ENCODE data around the gene HOXA4.

HOXA4 gene

DNA sequence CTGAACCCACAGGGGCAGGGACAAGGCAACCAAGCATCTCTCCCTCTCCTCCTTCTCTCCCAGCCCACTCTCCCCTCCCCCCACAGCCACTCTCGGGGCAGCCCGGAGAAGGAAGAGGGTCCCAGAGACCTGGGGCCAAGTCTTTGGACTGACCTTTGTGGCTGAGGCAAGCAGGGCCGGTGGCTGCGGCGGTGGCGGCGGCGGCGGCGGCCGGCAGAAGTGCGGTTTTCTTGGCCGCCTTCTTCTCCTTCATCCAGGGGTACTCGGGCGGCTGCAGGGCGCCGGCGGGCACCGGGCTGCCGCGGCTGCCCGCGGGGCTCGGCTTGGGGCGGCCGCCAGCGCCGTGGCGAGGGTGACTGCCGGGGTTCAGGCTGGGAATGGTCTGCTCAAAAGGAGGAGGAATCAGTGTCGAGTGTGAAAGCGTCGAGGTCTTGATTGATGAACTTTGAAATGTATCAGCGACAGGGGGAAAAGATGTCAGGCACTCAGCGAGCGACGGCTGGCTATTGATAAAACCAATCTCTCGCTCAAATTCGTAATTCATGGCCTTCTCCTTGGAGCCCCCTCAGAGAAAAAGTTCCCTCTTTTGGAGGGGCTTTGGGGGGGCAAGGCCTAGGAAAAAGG, 28.5 kb downstream of the HOXA4 start:
- H3K4me1 Mint-ChIP-seq, result peaks cover 76% of the 10 kb centered on the region
- H3K27me3 Mint-ChIP-seq (ENCODE audit: low read depth, poor library complexity), result no peaks in the 10 kb centered on the region
- DNase-seq, result peak; percentile 71
- H3K4me3 Mint-ChIP-seq, result peak overlapping the region; percentile 99
- H3K27ac Mint-ChIP-seq, result peak overlapping the region; percentile 100
- H3K36me3 Mint-ChIP-seq (ENCODE audit: low read depth), result peaks cover 60% of the 10 kb centered on the region
- H3K9me3 Mint-ChIP-seq, result no peaks in the 10 kb centered on the region
- TF ChIP-seq, protein P1, sequence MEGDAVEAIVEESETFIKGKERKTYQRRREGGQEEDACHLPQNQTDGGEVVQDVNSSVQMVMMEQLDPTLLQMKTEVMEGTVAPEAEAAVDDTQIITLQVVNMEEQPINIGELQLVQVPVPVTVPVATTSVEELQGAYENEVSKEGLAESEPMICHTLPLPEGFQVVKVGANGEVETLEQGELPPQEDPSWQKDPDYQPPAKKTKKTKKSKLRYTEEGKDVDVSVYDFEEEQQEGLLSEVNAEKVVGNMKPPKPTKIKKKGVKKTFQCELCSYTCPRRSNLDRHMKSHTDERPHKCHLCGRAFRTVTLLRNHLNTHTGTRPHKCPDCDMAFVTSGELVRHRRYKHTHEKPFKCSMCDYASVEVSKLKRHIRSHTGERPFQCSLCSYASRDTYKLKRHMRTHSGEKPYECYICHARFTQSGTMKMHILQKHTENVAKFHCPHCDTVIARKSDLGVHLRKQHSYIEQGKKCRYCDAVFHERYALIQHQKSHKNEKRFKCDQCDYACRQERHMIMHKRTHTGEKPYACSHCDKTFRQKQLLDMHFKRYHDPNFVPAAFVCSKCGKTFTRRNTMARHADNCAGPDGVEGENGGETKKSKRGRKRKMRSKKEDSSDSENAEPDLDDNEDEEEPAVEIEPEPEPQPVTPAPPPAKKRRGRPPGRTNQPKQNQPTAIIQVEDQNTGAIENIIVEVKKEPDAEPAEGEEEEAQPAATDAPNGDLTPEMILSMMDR (IDR thresholded peaks at IDR 0.05), result no peak

DNA sequence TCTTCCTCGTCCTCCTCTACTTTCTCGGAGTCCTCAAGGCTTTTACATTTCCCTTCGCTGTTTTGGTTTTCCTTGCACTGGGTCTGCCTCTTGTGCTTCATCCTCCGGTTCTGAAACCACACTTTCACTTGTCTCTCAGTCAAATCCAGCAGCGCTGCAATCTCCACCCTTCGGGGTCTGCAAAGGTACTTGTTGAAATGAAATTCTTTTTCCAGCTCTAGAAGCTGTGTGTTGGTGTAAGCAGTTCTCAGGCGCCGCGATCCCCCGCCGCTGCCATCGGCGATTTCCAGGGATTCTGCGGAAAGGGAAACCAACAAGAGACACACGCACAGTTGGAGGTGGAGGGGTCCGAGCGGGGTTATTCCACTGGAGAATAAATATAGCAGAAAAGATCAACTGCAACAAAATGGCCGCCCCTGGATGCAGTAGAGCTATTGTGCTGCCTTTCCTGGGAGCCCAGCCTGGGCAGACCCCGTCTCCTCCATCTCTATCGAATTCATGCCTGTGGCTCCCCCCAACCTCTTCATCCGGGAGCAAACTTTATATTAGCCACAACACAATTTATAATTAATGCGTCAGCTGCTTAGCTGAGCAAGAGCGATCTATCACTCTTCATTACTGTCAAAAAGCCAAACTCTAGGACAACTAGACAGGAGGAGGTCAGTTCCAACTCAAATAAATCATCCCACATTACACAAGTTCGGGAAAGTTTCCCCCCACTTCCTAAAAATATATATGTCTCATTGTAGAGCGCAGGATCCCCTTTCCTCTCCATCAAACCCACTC, 29.2 kb downstream of the HOXA4 start:
- peak overlapping the region; percentile 100 for H3K27ac Mint-ChIP-seq
- no peaks in the 10 kb centered on the region for H3K27me3 Mint-ChIP-seq (ENCODE audit: low read depth, poor library complexity)
- H3K9me3 Mint-ChIP-seq, result no peaks in the 10 kb centered on the region
- TF ChIP-seq, protein P1 (IDR thresholded peaks at IDR 0.05), result no peak
- peak overlapping the region; percentile 99 for H3K4me3 Mint-ChIP-seq
- peak; percentile 52 for DNase-seq
- peaks cover 72% of the 10 kb centered on the region for H3K4me1 Mint-ChIP-seq
- H3K36me3 Mint-ChIP-seq (ENCODE audit: low read depth), result peaks cover 57% of the 10 kb centered on the region

DNA sequence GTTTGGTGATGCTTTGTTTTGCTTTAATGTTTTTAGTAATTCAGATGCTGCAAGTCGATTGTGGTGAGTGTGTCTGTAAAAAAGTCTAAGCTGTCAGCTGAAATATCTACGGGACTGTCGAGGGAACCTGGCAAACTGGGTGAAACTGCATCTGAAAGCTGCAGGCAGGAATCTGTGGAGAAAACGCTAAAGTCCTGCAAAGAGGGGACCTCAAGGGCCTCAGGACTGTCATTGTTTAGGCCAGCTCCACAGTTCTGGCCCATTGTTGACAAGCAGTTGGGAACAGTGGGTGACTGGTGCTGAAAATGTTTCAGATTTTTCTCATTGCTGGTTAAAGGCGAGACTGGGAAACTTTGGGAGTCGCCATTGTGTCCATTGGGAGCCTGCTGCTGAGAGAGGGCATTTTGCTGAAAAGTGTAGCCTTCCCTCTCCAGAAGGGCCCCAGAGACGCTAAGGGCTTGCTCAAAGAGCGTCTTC, 29.8 kb downstream of the HOXA4 start:
- Mint-ChIP-seq H3K27ac (peak overlapping the region; percentile 100), H3K4me3 (peak overlapping the region; percentile 99)

DNA sequence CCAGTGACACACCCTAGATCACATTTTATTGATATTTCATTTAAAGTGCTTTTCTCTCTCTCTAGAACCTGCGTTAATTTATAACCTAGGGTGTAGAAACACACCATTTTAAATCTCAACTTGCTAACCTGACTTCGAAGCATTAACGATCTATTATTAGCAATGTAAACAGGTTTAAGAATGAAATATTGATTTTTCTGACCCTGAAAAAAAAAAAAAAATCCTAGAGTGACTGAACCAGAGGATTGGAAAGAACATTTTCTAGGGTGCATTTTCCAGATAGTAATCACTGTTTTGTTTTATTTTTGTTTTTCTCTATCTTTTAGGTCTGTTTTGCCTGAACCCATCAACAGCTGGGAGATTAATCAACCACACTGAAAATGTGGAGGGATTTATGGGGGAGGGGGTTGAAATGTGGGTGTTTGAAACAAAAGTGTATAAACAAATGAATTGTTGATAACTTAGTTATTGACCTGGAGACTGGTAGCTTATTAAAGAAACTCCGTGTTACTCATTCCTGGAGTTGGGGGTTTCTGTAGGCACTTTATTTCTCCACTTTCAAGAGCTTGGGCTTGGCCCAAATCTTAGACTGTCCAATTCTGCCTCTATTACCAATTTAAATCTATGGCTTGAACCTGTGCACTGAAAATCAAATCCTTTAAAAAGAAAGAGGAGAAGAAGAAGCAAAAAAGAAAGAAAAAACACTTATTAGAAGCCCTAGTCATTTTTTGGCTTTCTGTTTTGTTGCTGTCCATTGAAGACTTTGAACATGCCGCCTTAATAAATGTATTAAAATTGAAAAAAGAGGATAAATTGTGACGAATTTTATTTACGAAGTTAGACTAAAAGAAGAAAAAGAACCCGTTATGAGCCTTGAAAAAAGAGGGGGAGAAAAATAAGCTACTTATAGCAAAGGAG, 30.8 kb downstream of the HOXA4 start:
- TF ChIP-seq, protein P1 (IDR thresholded peaks at IDR 0.05), result no peak
- Mint-ChIP-seq H3K4me1 (peaks cover 55% of the 10 kb centered on the region), H3K27me3 (ENCODE audit: low read depth, poor library complexity) (no peaks in the 10 kb centered on the region), H3K9me3 (no peaks in the 10 kb centered on the region), H3K36me3 (ENCODE audit: low read depth) (peaks cover 48% of the 10 kb centered on the region), H3K27ac (peak overlapping the region; percentile 100), H3K4me3 (peak overlapping the region; percentile 99)
- no peak for DNase-seq

More for the DNA sequence above, 29.8 kb downstream of the HOXA4 start:
- Mint-ChIP-seq H3K4me1 (peaks cover 66% of the 10 kb centered on the region), H3K27me3 (ENCODE audit: low read depth, poor library complexity) (no peaks in the 10 kb centered on the region), H3K9me3 (no peaks in the 10 kb centered on the region), H3K36me3 (ENCODE audit: low read depth) (peaks cover 52% of the 10 kb centered on the region)
- DNase-seq, result no peak
- TF ChIP-seq, protein P1 (IDR thresholded peaks at IDR 0.05), result no peak

DNA sequence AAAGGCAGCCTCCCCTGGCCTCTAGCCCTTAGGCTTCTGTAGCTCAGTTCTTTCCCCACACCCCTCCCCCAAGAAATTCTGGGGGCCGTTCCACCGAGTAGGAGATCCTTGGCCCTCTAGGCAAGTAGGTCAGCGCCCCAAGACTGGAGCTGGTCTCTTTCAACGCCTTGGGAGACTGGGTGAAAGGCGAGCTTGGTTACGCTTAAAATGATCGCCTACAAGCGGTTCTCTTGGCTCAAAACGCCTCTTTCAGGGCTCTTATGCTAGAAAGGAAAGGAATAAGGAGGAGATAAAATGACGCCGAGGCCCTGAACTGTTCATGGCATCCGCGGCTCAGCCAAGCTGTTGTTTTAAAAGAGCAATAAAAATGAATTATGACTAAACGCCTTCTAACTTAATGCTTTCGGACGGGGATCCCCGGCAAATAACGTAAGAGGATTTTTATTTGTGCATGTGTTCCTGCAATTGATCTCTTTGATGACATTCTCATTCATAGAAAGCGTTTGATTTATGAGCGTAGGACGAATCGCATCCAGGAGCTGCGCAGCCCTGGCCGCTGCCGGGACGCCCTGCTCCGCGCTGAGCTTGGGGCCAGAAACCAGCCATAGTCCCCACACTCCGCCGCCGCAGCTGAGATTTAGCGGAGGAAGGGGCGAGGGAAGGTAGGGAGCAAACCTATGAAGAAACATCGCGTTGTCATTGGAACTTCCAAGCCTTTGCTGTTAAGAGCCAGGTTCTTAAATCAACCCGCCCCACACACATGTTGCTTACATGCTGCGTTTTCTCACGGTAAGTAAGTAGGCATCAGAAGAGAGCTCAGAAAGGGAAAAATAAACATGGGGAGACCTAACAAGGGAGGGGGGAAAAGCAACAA, 31.7 kb downstream of the HOXA4 start:
- H3K27ac Mint-ChIP-seq, result peak overlapping the region; percentile 100
- peak overlapping the region; percentile 99 for H3K4me3 Mint-ChIP-seq
- peaks cover 50% of the 10 kb centered on the region for H3K4me1 Mint-ChIP-seq
- TF ChIP-seq, protein P1 (IDR thresholded peaks at IDR 0.05), result no peak
- DNase-seq, result peak; percentile 77
- H3K36me3 Mint-ChIP-seq (ENCODE audit: low read depth), result peaks cover 57% of the 10 kb centered on the region
- no peaks in the 10 kb centered on the region for H3K9me3 Mint-ChIP-seq
- peaks cover 3% of the 10 kb centered on the region for H3K27me3 Mint-ChIP-seq (ENCODE audit: low read depth, poor library complexity)
